Measurements from ENCODE around the gene USP47. TPM values are rescaled to one million over a fixed set of nuclear protein-coding genes. Genes with fewer than 3 reads are reported as not detected.

Gene USP47
- total RNA-seq, 1 donor from 2014 or later = 21.3 TPM

DNA sequence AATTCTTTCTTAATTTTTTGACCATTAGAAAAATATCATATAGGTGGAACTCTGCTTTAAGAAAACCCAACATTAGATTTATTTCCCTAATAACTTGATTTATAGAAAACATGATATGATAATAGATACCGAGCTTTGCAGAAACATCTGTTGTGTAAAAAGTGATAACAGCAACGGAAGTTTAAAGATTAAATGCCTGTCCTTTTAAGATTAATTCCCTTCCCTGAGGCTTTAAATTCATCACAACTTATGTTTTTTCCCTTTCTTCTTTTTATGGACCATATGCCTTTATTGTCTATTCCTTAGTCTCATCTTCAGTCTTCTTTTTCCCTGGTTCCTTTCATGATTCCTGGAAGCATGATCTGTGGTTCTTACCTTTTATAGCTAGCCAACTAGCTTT is 1.9 kb downstream of the USP47 start:
- H3K4me3 ChIP-seq (ENCODE audit: low read depth, low read length) = peak overlapping the region; percentile 65
- DNase-seq (ENCODE audit: low read depth) = no peak
- TF ChIP-seq, protein P1, sequence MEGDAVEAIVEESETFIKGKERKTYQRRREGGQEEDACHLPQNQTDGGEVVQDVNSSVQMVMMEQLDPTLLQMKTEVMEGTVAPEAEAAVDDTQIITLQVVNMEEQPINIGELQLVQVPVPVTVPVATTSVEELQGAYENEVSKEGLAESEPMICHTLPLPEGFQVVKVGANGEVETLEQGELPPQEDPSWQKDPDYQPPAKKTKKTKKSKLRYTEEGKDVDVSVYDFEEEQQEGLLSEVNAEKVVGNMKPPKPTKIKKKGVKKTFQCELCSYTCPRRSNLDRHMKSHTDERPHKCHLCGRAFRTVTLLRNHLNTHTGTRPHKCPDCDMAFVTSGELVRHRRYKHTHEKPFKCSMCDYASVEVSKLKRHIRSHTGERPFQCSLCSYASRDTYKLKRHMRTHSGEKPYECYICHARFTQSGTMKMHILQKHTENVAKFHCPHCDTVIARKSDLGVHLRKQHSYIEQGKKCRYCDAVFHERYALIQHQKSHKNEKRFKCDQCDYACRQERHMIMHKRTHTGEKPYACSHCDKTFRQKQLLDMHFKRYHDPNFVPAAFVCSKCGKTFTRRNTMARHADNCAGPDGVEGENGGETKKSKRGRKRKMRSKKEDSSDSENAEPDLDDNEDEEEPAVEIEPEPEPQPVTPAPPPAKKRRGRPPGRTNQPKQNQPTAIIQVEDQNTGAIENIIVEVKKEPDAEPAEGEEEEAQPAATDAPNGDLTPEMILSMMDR (conservative IDR thresholded peaks at IDR 0.05; ENCODE audit: low read depth, low read length) = no peak

GRCh38 chr11:11844272-11844671 is 2.5 kb downstream of the USP47 start:
- TF ChIP-seq, protein P1 (conservative IDR thresholded peaks at IDR 0.05; ENCODE audit: low read depth, low read length) = no peak
- peak overlapping the region; percentile 65 for H3K4me3 ChIP-seq (ENCODE audit: low read depth, low read length)
- no peak for DNase-seq (ENCODE audit: low read depth)

- DNase-seq (ENCODE audit: low read depth) = no peak
- H3K4me3 ChIP-seq (ENCODE audit: low read depth, low read length) = no peak overlapping the region
- TF ChIP-seq, protein P1 (conservative IDR thresholded peaks at IDR 0.05; ENCODE audit: low read depth, low read length) = no peak
These were observed 3.3 kb downstream of the USP47 start for GRCh38 chr11:11845071-11845470.

DNA sequence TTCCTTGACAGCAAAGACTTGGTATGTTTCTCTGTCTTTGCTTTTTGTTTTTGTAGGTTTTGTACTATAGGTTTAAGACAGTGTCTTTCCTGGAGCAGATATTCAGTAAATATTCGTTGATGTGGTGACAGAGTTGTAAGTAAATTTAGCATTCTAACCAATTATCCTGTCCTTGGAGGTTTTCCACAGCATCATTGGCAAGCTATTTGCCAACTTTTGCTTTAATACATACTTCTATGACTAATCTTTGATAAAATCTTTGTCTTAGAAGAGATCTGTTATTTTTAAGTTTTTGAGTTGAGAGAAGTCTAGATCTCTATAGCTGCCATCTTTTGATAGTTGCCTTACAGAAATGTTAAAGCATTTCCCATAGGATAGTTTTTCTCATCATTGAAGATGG is 3.8 kb downstream of the USP47 start:
- no peak for DNase-seq (ENCODE audit: low read depth)
- TF ChIP-seq, protein P1 (conservative IDR thresholded peaks at IDR 0.05; ENCODE audit: low read depth, low read length) = no peak
- no peak overlapping the region for H3K4me3 ChIP-seq (ENCODE audit: low read depth, low read length)

- TF ChIP-seq, protein P1 (conservative IDR thresholded peaks at IDR 0.05; ENCODE audit: low read depth, low read length) = no peak
- no peak overlapping the region for H3K4me3 ChIP-seq (ENCODE audit: low read depth, low read length)
- no peak for DNase-seq (ENCODE audit: low read depth)
These were observed 5.3 kb downstream of the USP47 start for GRCh38 chr11:11847082-11847481.

GRCh38 chr11:11848891-11849746 is 7.3 kb downstream of the USP47 start:
- TF ChIP-seq, protein P1 (conservative IDR thresholded peaks at IDR 0.05; ENCODE audit: low read depth, low read length) = peak; percentile 92
- no peak for DNase-seq (ENCODE audit: low read depth)
- H3K4me3 ChIP-seq (ENCODE audit: low read depth, low read length) = no peak overlapping the region

- H3K4me3 ChIP-seq (ENCODE audit: low read depth, low read length) = no peak overlapping the region
- DNase-seq (ENCODE audit: low read depth) = no peak
- TF ChIP-seq, protein P1 (conservative IDR thresholded peaks at IDR 0.05; ENCODE audit: low read depth, low read length) = no peak
These were observed 8.9 kb downstream of the USP47 start for GRCh38 chr11:11850668-11851067.
